NCI-H1105 (cell line): ENCODE data around the gene UBE2U.
"Not testable (repeated sequence)": the region's sequence is repeated elsewhere in the genome, so short reads cannot be mapped to it uniquely, and the experiment has no call there.

ENCODE experiments used
- DNase-seq: peaks from one replicate; lab custom pipeline; 2025; lab: John Stamatoyannopoulos, UW

The UBE2U gene

DNA sequence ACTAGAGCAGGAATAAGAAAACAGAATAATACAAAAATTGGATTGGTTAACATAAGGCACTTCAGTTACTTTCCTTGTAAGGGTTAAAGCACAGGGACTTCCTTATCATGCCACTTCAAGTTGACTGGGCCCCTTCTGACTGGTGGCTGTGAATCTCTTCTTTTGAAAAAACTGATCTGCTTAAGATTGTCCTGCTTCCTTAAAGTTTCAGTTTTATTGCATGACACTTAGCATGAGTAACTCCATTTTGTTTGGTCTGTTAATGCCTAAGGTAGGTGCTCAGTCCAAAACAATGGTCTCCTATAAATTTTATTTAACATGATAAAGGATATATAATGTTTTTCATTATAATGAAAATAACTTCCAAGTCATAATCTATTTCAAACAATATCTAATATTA is 37.6 kb downstream of the UBE2U start:
- DNase-seq, result no peak

DNA sequence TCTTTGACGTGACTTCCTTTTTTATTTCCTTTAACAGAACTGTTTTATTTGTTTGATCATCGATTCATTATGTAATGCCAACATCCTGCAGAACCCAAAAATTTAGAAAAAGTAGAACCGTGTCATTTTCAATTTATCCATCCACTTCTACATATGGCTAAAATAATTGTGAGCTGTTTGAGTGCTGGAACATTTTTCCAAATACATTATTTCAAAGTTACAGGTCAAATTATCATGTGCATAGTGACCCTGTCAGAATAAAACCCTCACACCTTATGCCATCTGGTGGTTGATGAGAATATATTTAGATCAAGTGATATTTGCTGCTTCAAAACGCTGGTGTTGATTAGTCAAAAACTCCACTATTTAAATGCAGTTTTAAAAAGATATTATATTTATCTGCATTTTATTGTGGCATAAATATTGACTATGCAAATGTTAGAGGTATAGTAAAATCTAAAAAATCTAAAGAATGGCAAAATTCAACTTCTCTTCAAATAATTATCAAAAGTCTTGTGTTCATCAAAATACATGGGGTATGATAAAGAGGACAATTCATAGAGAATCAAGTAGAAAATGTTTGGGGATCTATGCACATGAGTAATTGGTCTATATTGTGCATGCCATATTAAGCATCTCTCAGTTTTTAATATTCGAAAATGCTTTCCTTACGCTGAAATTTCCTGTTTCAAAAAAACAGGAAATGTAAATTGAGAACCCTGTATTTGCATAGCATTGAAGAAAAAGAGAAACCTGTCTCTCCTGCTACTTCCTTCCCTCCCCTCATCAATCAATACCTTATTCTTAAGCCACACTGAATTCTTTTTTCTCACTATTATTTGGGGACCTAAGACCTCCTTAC is 39.7 kb downstream of the UBE2U start:
- DNase-seq, result peak; percentile 54

DNA sequence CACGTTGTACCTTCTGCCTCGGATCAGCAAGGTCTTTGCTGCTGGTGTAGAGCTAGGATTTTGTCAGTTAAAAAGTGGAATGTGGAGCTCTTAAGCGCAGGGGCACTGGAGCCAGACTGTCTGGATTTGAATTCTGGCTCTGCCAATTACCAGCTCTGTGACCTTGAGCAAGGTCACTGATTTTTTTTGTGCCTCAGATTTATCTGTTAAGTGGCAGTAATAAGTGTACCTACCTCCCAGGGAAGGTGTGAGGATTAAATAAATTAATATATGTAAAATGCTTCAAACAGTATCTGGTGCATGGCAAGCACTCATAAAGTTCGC is 40.3 kb downstream of the UBE2U start:
- DNase-seq, result no peak

- DNase-seq, result no peak
Measured at GRCh38 chr1:64245495-64245894, 42.1 kb downstream of the UBE2U start.

- DNase-seq, result peak; percentile 33
Measured at GRCh38 chr1:64246294-64246917, 43.0 kb downstream of the UBE2U start.

DNA sequence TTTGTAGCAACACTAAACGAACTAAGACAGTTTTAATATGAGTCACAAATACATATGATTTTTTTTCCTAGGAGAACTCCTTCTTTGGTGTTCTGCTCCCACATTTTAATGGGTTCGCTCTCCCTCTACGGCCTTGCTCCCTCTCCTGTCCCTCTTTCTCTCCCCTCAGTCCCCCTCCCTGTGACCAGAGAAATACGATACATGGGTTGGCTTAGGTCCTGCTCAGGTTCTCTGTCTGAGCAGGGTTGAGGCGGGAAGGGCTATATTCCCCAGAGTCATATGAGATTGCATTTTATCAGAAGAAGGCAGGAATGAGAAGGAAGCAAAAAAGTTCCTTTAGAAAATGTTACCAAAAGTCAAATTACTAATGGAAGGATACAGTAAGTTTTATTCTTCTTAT is 44.6 kb downstream of the UBE2U start:
- DNase-seq, result no peak

GRCh38 chr1:64250472-64250871 is 47.0 kb downstream of the UBE2U start:
- not testable (repeated sequence) for DNase-seq

- DNase-seq, result no peak
Measured at GRCh38 chr1:64251971-64252370, 48.5 kb downstream of the UBE2U start.

- DNase-seq, result not testable (repeated sequence)
Measured at GRCh38 chr1:64257233-64257632, 53.8 kb downstream of the UBE2U start.

DNA sequence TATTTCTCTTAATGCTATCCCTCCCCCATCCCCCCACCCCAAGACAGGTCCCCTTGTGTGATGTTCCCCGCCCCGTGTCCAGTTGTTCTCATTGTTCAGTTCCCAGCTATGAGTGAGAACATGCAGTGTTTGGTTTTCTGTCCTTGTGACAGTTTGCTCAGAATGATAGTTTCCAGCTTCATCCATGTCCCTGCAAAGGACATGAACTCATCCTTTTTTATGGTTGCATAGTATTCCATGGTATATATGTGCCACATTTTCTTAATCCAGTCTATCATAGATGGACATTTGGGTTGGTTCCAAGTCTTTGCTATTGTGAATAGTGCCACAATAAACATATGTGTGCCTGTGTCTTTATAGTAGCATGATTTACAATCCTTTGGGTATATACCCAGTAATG is 55.0 kb downstream of the UBE2U start:
- DNase-seq, result not testable (repeated sequence)

- DNase-seq, result no peak
Measured at GRCh38 chr1:64263335-64263734, 59.9 kb downstream of the UBE2U start.

DNA sequence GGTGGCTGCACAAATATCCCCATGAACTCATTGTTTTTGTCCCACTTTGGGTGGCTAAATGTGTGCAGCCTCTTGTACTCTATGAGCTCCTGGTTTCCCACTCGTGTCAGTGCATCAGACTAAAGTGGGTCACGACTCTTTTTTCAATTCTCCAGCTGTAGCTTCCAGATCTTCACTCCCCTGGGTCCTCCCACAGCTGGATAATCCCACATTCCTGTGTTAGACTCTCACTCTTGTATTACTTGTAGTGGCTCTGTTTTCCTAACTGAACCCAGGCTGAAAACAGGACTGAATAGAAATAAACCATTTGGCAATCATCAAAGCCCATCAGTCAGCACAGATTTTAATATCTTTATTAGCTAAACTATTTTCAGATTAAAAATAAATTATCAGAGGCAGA is 60.4 kb downstream of the UBE2U start:
- no peak for DNase-seq

- DNase-seq, result no peak
Measured at GRCh38 chr1:64265141-64265540, 61.7 kb downstream of the UBE2U start.

DNA sequence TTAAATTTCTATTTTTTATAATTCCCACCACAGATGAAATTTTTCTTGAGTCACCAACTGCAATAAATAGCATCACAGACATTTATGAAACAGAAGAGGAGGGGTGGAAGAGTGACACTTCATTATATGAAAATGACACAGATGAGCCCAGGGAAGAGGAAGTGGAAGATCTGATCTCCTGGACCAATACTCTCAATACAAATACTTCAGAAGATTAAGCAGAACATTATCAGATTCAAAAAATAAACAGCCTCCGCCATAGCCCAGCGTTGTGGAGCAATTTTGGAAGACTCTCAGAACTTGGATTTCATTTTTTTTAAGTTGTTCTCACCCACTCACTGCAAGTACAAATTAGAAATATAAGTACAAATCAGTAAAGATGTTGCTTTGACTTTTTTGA is 63.6 kb downstream of the UBE2U start:
- DNase-seq, result no peak

DNA sequence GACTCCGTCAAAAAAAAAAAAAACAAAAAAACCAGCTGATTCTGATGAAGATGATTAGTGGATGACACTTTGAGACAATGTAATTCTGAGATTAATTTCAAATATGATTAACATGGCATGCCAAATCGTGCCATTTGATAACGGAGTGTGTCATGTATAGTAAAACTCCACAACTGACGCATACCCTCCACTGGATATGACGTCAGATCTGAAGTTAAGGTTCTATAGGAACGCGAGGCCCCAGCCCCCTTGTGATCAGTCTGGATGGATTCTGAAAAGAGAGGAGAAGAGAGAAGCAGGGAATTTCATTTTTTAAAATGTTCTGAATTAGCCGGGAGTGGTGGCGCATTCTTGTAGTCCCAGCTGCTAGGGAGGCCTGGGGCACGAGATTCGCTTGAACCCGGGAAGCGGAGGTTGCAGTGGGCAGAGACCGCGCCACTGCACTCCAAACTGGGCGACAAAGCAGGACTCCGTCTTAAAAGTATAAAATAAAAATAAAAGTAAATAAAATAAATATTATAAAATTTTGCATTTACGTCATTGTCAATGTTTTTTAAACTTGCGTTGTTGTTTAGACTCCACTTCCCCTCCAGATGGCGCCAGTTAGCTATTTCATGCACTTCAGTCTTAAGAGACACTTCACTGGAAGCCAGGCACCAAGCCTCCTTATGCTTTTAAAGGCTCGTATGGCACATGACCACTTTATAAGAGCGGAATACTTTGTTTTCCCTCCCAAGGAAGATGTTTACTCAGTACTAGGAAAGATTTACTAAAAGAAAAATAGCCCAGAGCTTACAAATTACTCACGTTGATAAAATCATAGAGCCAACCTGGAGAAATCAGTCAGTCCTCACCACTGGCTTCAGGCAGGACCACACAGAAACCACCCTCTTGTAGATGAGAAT is 65.5 kb downstream of the UBE2U start:
- peak; percentile 74 for DNase-seq

DNA sequence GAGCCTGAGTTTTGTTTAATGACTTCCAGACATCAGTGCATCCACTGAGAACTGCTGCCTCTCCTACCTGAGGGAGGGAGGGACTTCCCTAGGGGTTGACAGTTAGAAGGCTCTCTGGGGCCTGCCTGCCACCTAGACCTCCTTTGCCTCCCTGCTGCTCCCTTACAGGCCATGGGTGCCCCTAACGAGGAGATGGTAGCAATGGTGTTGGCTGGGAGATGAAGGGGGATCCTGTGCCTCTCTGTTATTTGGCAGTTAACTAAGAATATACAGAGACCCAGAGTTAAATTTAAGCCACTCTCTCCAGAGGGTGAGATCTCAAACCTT is 66.1 kb downstream of the UBE2U start:
- DNase-seq, result no peak

DNA sequence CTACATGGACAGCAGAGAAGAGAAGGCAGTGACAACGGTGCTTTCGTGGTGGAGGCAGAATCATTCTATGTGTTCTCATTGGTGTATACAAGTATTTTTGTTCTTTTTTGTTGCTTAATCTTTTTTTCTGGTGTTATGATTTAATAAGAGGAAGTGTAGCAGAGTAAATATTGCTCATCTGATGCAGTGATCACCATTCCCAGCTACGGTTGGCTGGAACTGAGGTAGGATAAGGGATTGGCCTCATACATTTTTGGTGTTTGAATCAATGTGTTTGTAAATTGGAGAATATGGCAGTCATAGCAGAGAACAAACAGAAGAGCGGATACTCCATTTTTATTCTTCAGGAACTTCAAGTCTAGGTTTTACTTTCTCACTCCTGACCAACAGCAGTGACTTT is 76.6 kb downstream of the UBE2U start:
- no peak for DNase-seq

GRCh38 chr1:64282351-64282750 is 78.9 kb downstream of the UBE2U start:
- peak; percentile 91 for DNase-seq

DNA sequence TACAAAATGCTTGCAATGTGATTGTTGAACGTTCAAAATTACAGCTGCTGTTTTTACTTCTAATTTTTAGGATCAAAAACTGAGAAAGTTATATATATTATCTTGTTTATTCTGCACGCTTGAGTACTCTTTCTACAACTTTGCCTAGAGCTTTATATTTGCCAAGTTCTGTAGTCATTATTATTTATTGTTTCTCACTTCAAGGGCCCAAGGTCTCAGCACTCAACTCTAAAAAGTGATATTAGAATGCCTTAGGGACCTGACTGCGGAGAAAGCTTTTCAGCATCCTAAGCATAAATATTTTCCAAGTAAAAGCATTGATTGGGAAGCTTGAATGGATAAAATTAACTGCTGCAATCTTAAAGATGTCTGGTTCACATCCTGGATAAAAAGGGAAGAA is 83.6 kb downstream of the UBE2U start:
- DNase-seq, result no peak

DNA sequence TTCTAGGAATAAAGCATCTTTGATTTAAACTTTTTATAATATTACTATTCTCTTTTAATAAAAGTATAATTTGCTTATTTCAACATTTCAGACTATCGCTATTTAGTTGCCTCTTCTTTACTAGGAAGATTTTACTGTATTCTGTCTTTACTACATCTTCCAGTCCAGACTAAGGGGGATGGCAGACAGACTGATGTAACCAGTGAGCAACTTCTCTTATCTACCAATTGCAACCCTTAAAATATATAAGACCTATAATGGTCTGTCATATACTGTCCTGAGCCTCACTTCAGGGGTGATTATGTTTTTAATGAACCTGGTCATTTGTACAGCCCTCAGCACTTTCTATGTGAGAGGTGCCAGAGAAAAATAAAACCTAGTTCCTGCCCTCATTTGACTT is 87.0 kb downstream of the UBE2U start:
- no peak for DNase-seq

GRCh38 chr1:64291931-64292330 is 88.5 kb downstream of the UBE2U start:
- no peak for DNase-seq

DNA sequence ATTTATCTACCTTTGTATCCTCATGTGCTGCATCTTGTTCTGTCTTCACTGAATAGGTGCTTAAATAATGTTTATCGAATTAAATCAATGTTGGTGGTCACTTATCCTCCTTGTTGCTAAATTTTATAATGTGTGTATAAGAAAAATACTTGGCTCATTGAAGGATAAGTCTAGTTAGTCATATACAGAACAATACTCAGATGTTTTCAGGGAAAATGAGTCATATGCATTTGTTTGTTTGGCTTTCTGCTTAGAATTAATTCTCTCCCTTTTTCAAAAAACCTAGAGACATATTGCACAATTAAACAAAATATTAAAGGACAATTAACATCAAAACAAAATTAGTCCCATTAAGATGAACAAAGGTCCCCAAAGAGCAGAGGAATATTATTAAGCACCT is 89.0 kb downstream of the UBE2U start:
- no peak for DNase-seq

GRCh38 chr1:64293820-64294219 is 90.4 kb downstream of the UBE2U start:
- no peak for DNase-seq
